GM12874 (cell line): Measurements from ENCODE around the gene STXBP5.

Experiments used
- TF ChIP-seq, protein P1 (sequence below): IDR thresholded peaks from 2 replicates; pipeline ENCODE4 v1.5.1; 2011; ENCODE audit warnings: low read depth, mild to moderate bottlenecking, control low read depth, low read length, moderate library complexity; ENCODE audit not compliant: insufficient read depth

STXBP5 gene

DNA sequence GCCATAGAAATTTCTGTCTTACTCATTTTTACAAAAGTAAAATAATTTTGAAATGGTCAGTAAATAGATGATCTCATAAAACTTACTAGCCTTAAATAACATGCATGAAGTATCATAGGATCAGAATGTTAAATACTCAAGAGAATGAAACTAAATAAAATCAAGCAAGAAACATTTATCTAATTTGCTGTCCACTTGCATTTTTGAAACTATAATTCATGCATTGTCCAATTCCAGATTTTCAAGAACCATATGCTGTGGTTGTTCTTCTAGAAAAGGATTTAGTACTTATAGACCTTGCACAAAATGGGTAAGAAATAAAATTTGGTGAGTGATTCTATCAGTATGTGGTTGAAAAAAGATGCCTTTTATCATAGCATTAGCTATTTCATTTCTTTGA, 107.0 kb downstream of the STXBP5 start:
- TF ChIP-seq, protein P1, sequence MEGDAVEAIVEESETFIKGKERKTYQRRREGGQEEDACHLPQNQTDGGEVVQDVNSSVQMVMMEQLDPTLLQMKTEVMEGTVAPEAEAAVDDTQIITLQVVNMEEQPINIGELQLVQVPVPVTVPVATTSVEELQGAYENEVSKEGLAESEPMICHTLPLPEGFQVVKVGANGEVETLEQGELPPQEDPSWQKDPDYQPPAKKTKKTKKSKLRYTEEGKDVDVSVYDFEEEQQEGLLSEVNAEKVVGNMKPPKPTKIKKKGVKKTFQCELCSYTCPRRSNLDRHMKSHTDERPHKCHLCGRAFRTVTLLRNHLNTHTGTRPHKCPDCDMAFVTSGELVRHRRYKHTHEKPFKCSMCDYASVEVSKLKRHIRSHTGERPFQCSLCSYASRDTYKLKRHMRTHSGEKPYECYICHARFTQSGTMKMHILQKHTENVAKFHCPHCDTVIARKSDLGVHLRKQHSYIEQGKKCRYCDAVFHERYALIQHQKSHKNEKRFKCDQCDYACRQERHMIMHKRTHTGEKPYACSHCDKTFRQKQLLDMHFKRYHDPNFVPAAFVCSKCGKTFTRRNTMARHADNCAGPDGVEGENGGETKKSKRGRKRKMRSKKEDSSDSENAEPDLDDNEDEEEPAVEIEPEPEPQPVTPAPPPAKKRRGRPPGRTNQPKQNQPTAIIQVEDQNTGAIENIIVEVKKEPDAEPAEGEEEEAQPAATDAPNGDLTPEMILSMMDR: no peak

DNA sequence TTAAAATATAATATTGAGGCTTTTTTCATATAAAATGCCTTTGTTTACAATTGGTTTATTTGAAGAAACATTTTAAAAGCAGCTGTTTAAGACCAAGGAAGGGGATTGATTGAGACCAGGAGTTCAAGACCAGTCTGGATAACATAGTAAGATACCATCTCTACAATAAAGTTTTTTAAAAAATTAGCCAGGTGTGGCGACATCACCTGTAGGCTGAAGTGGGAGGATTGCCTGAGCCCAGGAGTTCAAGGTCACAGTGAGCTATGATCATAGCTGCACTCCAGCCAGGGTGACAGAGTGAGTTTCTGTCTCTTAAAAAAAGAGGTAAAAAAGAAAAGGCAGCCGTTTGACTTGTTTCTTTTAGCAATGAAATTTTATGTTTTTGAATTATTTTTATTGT, 117.0 kb downstream of the STXBP5 start:
- TF ChIP-seq, protein P1: no peak

DNA sequence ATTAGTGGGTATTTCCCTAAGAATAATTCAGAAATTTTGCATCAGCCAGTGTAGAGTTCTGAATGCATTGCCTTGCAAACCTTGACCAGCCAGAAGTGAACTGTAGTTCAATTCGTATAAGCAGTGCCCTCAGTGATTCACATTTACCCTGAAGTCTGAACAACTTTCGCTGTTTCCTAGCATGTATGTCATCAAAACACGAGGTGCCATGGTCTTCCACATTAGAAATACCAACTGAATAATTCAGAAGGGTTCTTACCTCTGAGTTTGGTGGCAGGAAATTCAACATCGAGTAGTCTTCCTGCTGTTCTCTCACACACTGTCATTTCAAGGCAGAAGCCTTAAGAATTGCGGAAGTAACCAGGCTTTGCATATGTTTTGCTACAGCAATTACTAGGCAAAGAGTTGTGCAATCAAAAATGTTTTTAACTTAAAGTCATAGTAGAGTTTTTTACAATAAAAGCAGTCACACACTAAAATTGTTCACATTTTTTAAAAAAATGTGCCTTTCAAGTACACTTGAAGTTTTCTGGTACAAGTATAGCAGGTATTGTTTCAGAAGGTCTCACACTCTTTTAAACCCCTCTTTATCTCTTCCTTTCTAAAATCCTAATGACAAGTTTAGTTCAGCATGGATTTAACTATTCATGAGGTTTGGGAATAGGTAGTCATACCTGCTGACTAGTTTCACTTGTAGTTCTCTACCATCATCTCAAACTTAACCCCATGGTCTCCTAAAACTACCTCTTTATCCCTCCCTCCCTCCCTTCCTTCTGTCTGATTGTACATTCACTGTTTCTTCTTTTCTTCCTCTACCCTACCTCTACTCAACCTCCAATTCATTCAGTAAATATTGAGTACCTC, 118.3 kb downstream of the STXBP5 start:
- TF ChIP-seq, protein P1: no peak

DNA sequence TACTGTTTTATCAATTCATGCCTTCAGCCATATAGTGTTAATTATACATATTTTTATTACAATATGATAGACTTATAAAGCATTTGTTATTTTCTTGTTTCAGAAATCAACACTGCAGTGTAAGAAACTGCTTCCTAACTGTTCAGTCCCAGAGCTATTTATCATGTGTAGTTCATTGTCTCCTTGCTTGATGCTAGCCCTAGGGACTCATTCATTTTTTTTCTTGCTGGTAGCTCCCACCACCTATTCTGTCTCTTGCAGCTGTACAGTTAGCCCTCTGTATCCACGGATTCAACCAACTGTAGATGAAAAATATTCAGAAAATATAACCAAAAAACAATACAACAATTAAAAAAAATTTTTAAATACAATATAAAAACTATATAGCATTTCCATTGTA, 121.3 kb downstream of the STXBP5 start:
- TF ChIP-seq, protein P1: no peak

DNA sequence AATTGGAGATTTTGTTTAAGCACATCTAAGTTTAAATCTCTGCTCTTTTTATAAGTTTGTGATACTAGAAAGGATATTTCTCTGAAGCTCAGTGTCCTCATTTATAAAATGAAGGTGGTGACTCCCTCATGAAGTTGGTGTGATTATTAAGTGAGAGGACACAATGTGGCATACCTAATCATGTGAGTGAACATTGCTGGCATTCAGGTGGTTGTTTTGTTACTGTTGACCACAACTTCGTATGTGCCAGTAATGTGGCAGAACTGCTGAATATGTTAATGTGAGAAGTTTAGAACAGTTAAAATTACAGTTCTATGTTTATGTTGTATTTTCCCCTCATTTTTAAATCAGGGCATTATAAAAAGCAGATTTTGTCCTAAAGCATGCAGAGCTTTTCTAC, 127.2 kb downstream of the STXBP5 start:
- TF ChIP-seq, protein P1: no peak

DNA sequence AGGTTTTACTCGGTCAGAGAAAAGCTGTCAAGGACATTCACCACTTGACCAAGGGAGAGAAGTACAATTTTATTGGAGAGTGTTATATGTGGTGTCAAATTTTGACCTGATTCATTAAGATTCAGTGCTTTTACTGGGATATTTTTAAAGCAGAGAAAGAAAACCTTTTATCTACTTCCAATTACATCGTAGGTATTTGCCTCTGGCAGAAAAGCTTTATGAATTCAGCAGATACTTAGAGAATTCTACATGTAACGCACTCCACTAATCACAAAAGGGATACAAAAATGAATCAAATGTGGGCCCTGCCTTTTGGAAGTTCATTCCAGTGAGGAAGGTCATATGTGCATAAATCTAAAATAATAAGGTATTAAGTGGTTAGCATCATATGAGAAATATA, 133.7 kb downstream of the STXBP5 start:
- TF ChIP-seq, protein P1: no peak

DNA sequence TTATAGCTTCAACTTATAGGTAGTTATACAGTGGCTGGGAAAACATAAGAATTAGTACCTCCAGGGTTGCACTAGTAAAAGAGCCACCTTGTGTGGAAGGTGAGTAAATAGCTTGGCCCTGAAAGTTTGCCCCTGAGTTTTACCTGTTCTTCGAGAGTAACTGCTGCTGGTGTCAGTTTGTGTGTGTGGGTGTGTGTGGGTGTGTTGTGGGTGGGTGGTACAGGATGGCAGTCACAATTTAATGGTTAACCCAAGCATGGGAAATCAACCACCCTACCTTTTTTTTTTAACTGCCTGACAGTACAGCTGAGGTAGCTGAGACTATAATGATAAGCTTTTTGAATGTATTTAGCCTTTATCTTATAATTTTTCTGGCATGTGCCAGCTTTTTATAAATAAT, 137.3 kb downstream of the STXBP5 start:
- TF ChIP-seq, protein P1: no peak
